Neural progenitor cell (in vitro differentiated cells): Measurements from ENCODE around the gene BMERB1.

Experiments used
- CTCF ChIP-seq: fragments of 200-600 bp; sonication (generic); IDR thresholded peaks from 2 replicates; pipeline ENCODE4 v1.5.1; 2017; ENCODE audit warnings: antibody characterized with exemption, mild to moderate bottlenecking
- EZH2 ChIP-seq: fragments of 200-600 bp; sonication (generic); IDR thresholded peaks from 2 replicates; pipeline ENCODE4 v1.6.1; 2017; ENCODE audit warnings: antibody characterized with exemption, mild to moderate bottlenecking, moderate library complexity
- EZH2phosphoT487 ChIP-seq: fragments of 200-600 bp; sonication (generic); IDR thresholded peaks from 2 replicates; pipeline ENCODE4 v1.6.1; 2017; ENCODE audit warnings: antibody characterized with exemption

DNA sequence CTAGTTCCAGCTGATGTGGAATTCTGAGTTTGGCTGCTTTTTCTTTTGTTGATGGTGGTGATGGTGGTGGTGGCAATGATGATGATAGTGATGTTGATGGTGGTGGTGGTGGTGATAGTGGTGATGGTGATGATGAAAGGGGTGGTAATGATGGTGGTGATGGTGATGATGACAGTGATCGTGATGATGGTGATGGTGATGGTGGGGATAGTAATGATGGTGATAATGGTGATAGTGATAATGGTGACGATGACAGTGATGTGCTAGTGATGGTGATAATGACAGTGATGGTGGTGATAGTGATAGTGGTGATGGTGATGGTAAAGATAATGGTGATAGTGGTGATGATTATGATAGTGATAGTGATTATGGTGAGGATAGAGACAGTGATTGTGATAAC is 61.5 kb downstream of the BMERB1 start:
- TF ChIP-seq CTCF, result no peak
- TF ChIP-seq EZH2phosphoT487, result no peak
- no peak for TF ChIP-seq EZH2
